ENCODE measurements around the gene CAMSAP1.

Gene CAMSAP1

DNA sequence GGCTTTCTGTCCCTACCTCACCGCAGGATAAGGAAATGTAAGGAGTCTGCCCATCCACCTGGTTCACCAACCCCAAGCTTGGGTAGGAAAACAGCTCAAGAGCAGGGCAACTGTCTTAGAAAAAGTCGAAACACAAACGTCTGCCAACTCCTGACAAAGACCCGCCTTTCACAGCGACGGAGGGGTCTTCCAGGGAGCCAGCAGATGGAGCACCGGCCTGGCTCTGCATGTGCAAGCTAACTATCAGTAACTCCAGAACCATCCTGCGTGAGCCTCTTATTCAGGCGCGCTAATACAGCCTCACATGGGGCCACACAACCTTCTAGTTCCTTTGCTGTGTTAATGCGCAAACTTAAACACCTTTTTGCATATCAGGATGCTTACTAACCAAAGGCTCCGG lies 26.9 kb downstream of the CAMSAP1 start:
- no peak overlapping the region for H3K4me3 ChIP-seq (ENCODE audit: control insufficient read depth, low read depth, low read length)
- DNase-seq (ENCODE audit: low read depth) = no peak
- TF ChIP-seq, protein P1, sequence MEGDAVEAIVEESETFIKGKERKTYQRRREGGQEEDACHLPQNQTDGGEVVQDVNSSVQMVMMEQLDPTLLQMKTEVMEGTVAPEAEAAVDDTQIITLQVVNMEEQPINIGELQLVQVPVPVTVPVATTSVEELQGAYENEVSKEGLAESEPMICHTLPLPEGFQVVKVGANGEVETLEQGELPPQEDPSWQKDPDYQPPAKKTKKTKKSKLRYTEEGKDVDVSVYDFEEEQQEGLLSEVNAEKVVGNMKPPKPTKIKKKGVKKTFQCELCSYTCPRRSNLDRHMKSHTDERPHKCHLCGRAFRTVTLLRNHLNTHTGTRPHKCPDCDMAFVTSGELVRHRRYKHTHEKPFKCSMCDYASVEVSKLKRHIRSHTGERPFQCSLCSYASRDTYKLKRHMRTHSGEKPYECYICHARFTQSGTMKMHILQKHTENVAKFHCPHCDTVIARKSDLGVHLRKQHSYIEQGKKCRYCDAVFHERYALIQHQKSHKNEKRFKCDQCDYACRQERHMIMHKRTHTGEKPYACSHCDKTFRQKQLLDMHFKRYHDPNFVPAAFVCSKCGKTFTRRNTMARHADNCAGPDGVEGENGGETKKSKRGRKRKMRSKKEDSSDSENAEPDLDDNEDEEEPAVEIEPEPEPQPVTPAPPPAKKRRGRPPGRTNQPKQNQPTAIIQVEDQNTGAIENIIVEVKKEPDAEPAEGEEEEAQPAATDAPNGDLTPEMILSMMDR (conservative IDR thresholded peaks at IDR 0.05; ENCODE audit: control insufficient read depth, insufficient read depth, low read depth, low read length) = no peak

DNA sequence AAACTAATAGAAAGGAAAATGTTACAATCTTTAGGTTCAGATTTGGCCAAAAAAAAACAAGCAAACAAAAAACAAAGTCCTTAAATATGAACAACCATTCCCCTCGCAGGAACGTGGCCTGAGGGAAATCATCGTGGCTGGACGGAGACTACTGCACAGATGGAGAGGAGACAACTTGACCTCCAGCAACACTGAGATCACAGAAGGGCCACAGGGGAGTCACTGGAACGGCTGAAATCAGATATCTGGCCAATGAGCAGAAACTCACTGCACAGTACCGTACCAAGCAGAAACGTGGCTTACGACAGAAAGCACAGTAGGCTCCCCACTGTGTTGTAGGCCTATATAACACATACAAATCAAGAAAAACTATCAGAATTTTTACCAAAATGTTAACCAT lies 27.7 kb downstream of the CAMSAP1 start:
- TF ChIP-seq, protein P1 (conservative IDR thresholded peaks at IDR 0.05; ENCODE audit: control insufficient read depth, insufficient read depth, low read depth, low read length) = no peak
- no peak overlapping the region for H3K4me3 ChIP-seq (ENCODE audit: control insufficient read depth, low read depth, low read length)
- DNase-seq (ENCODE audit: low read depth) = peak; percentile 8

DNA sequence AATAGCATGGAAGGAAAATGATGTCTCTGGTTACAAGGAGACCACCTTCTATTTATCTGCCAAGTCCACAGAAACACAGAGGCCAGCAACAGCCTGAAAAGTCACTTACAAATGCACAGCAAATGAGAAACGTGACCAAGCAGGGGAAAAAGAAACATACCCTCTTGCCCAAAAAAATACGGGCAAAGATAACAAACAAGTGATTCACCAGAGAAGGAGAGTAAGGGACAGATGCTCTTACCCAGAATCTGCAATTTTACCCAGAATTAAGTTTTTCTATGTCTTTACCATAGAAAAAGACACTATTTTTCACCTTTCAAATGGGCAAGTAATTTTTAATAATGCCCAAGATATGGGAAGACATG lies 28.1 kb downstream of the CAMSAP1 start:
- H3K4me3 ChIP-seq (ENCODE audit: control insufficient read depth, low read depth, low read length) = no peak overlapping the region
- TF ChIP-seq, protein P1 (conservative IDR thresholded peaks at IDR 0.05; ENCODE audit: control insufficient read depth, insufficient read depth, low read depth, low read length) = no peak
- no peak for DNase-seq (ENCODE audit: low read depth)

DNA sequence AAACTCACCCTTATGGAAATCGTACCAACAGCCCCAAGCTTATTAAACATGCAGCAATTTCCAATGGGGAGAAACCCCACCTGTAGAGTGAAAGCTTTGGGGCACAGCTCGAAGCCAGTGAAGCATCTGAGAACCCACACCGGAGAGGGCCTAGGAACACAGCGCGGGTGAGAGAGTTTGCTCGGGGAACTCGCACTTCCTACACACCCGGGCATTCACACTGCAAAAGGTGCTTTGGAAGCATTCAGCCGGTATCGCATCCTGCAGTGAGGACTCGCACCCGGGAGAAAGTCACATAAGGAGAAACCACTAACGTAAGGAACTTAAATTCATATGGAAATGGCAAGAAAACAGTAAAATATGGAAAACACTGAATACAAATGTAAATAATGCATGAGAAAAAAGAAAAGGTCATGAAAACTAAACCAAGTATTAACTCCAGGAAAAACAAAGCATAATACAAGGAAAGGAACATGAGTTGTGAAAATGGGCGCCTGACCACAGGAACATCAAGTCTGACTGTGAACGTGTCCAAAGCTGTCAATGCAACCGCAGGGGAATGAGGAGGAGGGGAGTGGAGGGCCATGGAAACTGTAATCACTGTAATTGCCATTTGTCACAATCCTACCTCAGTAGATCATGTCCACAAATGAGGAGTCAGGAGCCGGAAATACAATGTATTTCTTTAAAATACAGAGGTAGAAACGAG lies 28.7 kb downstream of the CAMSAP1 start:
- no peak overlapping the region for H3K4me3 ChIP-seq (ENCODE audit: control insufficient read depth, low read depth, low read length)
- TF ChIP-seq, protein P1 (conservative IDR thresholded peaks at IDR 0.05; ENCODE audit: control insufficient read depth, insufficient read depth, low read depth, low read length) = no peak
- DNase-seq (ENCODE audit: low read depth) = no peak

DNA sequence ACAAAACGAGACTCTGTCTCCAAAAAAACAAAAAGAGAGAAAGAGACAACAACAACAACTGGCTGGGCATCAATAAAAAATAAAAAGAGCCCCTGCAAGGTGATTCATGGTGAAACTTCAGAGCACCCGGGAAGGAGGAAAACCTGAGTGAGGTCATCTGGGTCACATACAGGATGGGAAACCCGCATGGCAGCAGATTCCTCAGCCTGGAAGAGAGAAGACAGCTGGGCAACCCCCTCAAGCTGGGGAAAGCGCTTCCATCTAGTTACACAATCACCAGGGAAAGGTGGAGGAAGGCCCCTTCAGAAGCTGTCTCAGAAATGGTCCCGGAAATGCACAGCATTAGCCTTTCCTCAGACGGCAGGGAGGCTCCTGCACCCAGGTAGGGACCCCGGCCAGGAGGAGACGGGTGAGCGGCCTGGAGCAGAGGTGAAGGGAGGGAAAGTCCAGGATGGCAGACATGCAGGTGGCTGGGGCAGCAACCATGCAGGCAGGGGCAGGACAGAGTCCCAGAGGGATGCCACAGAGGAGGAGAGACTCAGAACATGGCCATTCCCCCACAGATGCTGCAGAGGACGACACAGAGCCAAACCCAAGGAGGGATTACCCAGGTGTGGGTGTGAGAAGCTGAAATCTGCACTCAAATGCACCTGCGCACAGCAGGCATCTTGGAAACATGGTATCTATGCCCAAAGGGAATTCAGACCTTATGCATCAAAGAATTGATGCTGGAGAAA lies 29.4 kb downstream of the CAMSAP1 start:
- no peak for DNase-seq (ENCODE audit: low read depth)
- TF ChIP-seq, protein P1 (conservative IDR thresholded peaks at IDR 0.05; ENCODE audit: control insufficient read depth, insufficient read depth, low read depth, low read length) = no peak
- H3K4me3 ChIP-seq (ENCODE audit: control insufficient read depth, low read depth, low read length) = no peak overlapping the region

DNA sequence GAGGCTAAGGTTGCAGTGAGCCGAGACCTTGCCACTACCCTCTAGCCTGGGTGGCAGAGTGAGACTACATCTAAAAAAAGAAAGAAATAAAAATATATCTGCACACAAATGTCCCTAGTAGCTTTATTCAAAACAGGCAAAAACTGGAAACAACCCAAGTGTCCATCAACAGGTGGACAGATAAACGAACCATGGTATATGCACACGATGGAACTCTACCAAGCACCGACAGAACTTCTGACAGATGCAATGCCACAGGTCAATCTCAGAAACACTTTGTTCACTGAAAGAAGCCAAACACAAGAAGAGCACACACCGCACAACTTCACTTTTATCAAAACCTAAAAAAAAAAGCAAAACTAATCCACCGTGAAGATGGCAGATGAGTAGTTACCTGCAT lies 30.4 kb downstream of the CAMSAP1 start:
- no peak for DNase-seq (ENCODE audit: low read depth)
- H3K4me3 ChIP-seq (ENCODE audit: control insufficient read depth, low read depth, low read length) = no peak overlapping the region
- TF ChIP-seq, protein P1 (conservative IDR thresholded peaks at IDR 0.05; ENCODE audit: control insufficient read depth, insufficient read depth, low read depth, low read length) = no peak

All from fibroblast of mammary gland (primary cell).